Measurements from ENCODE around the gene LCE1A.

LCE1A gene, protein sequence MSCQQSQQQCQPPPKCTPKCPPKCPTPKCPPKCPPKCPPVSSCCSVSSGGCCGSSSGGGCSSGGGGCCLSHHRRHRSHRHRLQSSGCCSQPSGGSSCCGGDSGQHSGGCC

DNA sequence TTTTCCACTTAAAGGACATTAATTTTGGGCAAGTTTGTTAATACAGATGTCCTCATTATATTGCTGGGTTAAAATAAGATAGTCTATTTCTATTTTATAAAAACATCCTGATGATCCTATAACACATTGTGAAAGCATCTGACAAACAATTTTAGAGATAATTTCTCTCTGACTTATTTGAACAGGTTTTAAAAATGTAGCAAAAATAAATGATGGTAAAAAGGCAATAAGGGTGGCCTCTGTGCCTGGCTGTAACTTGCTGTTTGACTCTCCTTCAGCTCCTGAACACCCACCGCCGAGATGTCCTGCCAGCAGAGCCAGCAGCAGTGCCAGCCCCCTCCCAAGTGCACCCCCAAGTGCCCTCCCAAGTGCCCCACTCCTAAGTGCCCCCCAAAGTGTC is at the start of gene LCE1A:
Gene LCE1A, plus strand, starts transcription at position 301 of the 400 bp plus-strand sequence. Its CDS starts 0 bp downstream, at position 301.
- DNase-seq (ENCODE audit: low read depth in 3 of 3, low spot score in 1 of 3): no peak

DNA sequence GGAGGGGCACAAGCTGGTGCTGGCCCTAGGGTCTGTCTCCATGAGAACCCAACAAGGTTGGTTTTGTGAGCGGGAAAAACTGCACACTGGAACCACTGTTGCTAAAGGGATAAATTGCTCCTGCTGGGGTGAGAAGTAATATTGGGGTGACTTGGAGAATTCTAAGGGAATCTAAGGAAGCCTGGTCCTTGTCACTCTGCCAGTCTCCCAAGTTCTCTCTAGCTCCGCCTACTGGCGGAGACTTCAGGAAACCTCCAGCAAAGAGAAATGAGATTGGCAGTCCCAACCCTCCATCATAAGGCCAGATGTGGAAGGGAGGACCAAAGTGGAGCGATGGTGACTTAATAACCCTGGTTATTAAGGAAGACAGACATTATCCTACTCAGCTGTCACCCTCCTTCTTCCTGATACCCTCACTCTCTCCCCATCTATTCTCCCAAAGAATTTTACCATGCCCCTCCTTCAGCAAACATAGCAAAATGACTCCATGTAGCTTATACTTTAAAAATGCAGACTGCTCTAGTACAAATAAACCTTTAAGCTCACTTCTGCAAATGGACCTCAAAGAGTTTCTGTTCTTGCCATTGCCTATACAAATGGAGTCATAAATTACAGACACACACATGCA is 49.6 kb upstream of the LCE1A start:
- no peak for DNase-seq (ENCODE audit: low read depth in 3 of 3, low spot score in 1 of 3)

DNA sequence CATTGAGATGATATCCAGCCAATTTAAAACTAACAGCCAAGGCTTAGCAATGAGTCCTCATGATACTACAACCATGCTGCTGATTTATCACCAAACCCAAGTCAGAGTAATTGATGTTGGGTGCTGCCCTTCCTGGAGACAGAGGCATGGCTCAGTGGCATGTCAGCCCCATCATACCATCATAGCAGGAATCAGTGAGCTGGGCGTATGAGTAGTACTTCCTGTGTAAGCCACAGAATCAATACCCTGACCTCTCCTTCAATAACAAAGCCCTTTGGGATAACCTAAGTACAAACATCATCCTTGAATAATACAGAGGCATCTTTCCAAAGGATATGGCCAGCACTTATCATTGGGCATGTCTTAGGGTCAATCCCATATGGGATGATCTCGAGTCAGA is 44.2 kb upstream of the LCE1A start:
- no peak for DNase-seq (ENCODE audit: low read depth in 3 of 3, low spot score in 1 of 3)

DNA sequence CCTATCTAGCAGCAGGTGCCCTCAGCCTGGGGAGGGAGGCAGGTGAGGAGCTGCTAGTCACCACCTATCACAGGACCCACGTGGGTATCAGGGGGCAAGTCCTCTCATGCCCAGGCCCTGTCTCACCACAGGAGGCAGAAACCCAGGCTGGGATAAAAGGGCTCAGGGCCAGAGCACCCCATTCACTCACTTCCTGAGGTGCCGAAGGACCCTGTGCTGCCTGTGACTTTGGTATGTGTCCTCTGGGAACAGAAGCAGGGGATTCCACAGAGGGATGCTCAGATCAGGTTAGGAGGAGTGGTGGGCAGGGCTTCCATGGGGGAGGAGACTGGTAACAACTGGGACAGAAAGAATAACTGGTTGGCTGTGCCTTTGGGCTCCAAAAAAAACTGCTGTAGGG is 41.2 kb upstream of the LCE1A start, which contains the start of gene LCE1E:
Gene LCE1E, plus strand, starts transcription at position 181 of the 400 bp plus-strand sequence. CDS start 1,043 bp downstream, outside the sequence.
- DNase-seq (ENCODE audit: low read depth in 3 of 3, low spot score in 1 of 3): no peak

DNA sequence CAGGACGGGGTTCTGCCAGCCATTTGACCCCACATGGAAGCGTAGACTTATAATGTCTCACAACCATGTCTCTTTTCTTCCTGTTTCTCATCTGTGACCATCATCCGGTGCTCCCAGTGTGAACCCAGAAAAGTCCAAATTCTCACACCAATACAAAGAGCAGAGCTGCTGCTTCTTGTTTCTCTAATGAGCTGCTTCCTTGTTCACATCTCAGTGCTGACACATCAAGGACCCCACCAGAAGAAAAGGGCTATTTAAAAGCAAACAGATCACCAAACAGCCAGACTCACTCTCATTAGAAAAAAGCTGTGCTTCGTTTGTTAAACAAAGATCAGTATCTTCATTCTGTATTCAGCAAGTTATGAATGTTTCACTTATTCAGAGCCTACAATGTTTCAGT is 31.6 kb upstream of the LCE1A start:
- DNase-seq (ENCODE audit: low read depth in 3 of 3, low spot score in 1 of 3): no peak

DNA sequence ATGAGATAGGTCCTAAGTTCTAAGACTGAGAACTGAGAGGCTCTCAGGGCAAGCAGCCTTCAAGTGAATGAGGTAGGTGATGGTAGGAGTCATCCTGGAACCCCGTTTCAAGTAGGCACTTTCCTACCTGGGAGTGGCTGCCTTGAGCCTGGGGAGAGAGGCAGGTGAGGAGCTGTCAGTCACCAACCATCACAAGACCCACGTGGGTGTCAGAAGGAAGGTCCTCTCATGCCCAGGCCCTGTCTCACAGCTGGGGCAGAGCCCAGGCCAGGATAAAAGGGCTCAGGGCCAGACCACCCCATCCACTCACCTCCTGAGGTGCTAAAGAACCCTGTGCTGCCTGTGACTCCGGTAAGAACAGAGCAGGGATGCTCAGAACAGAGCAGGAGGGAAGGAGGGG is 30.9 kb upstream of the LCE1A start, which contains the start of gene LCE1D:
Gene LCE1D, plus strand, starts transcription at position 301 of the 400 bp plus-strand sequence. CDS start 1,074 bp downstream, outside the sequence.
- no peak for DNase-seq (ENCODE audit: low read depth in 3 of 3, low spot score in 1 of 3)

DNA sequence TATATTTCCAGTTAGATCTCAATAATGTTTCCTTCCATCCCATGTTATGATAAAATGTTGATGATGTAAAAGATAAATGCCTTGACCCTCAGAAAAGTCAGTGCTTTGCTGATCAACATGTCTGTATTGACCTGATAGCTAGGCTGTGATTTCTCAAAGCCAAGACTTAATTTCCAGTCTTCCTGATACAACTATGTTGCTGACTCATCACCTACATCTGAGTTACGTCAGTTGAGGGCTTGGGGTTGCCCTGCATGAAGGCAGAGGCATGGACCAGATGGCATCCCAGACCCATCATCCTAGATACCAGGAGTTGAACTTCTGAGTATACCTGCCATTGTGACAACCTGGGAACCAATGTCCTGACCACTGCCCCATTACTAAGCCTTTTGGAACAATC is 25.9 kb upstream of the LCE1A start:
- DNase-seq (ENCODE audit: low read depth in 3 of 3, low spot score in 1 of 3): no peak

DNA sequence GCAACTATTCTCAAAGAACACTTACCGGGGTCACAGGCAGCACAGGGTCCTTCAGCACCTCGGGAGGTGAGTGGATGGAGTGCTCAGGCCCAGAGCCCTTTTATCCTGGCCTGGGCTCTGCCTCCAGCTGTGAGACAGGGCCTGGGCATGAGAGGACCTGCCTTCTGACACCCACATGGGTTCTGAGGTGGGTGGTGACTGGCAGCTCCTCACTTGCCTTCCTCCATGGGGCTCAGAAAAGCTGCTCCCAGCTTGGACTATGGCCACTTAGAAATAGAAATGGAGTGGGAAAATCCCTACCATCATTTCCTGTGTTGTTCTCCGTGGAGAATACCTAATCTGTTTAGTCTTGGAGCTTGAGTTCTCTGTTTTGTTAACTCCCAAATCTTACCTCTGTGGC is 20.7 kb upstream of the LCE1A start, which contains the start of gene LCE1C:
Gene LCE1C, minus strand, starts transcription at position 76 of the 400 bp plus-strand sequence. CDS start 1,173 bp downstream, outside the sequence.
- DNase-seq (ENCODE audit: low read depth in 3 of 3, low spot score in 1 of 3): no peak

DNA sequence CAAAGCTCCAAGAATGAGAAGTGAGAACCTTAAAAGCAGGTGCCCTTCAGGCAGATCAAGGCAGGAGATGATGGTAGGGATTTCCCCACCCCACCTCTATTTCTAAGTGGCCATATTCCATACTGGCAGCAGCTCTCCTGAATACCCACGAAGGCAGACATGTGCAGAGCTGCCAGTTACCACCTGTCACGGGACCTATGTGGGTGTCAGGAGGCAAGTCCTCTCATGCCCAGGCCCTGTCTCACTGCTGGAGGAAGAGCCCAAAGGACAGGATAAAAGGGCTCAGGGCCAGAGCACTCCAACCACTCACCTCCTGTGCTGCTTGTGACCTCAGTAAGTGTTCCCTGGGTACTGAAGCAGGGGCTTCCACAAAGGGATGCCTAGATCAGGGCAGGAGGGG is 16.2 kb upstream of the LCE1A start:
- no peak for DNase-seq (ENCODE audit: low read depth in 3 of 3, low spot score in 1 of 3)

DNA sequence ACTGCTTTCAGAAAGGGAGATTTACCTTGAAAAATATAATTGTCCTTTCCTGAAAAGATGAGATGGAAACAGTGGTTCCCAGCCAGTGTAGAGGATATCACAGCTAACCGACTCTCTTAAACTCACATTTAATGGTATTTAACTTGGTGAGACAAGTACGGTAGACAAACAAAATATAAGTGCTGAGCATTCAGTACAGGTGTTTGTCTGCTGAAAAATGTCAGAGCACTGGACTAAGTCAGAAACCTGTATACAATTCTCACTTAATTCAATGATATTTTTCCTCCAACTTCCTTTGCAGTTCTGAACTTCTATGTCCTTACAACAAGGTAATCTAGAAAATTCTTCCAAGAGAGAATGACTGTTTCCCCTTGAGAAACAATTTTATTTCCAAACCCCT is 15.6 kb upstream of the LCE1A start, which contains the start of gene LCE1B:
Gene LCE1B, plus strand, starts transcription at position 301 of the 400 bp plus-strand sequence. CDS start 476 bp downstream, outside the sequence.
- DNase-seq (ENCODE audit: low read depth in 3 of 3, low spot score in 1 of 3): no peak

DNA sequence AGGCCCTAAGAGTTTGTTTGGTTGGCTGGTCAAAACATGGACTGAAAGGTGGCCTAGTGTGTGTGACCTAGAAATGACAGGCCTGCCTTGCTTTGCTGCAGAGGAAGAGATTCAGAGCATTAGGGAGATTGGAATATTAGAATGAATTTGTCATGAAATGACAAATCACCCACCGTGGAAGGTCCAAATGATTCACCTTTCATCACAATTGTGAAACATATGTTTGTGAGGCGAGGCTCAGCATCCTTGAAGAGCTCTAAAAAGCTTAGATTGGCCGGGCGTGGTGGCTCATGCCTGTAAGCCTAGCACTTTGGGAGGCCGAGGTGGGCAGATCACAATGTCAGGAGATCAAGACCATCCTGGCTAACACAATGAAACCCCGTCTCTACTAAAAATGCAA is 10.0 kb upstream of the LCE1A start:
- no peak for DNase-seq (ENCODE audit: low read depth in 3 of 3, low spot score in 1 of 3)

DNA sequence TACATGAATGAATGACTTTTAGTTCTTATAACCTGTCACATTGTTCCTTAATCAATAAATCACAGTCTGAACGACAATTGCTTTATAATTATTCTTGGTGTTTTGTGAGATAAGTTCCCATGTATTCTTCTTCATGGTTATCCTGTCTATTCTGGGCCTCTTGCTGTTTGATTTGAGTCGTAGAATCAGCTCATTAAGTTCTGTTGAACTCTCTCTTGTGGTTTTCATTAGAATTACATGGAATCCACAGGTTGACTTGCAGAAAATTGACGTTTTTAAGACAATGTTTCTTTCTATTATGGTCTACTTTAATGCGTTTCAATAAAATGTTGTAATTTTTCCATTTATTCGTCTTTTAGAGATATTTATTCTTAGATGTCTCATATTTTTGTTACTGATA is 4.0 kb upstream of the LCE1A start:
- DNase-seq (ENCODE audit: low read depth in 3 of 3, low spot score in 1 of 3): no peak

DNA sequence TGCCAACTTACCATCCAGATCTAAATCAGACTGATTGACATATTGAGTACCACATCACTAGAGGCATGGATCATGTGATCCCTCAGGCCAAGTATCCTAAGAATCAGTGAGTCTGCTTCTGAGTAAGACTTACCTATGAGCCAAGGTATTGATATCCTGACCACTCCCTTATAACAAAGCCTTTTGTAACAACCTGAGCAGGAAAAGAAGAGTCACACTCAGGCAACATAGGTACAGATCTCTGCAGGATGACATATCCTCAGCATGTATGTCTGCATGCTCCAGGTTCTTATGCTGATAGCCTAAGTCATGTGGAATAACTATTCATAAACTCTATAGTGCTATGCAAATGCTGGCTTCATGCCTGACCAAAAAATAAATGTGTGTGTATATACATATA is 2.3 kb upstream of the LCE1A start:
- no peak for DNase-seq (ENCODE audit: low read depth in 3 of 3, low spot score in 1 of 3)

DNA sequence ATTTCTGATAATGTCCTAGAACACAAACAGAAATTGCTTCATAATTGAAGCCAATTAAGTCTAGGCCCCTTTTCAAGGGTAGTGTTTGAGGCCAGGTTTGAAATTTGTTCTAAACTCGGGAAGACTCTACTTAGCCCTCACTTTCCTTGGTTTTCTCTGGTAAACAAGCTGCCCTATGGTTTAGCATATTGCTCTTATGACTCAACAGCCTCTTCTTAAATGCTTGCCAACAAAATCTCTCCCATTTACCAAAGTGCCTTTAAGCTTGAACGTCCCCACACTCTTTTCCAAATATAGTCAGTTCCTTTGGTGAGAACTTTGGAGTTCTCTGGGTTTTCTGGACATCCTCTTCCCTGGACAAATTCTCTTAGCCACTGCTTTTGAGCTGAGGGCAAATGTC is 9.6 kb downstream of the LCE1A start:
- no peak for DNase-seq (ENCODE audit: low read depth in 3 of 3, low spot score in 1 of 3)

DNA sequence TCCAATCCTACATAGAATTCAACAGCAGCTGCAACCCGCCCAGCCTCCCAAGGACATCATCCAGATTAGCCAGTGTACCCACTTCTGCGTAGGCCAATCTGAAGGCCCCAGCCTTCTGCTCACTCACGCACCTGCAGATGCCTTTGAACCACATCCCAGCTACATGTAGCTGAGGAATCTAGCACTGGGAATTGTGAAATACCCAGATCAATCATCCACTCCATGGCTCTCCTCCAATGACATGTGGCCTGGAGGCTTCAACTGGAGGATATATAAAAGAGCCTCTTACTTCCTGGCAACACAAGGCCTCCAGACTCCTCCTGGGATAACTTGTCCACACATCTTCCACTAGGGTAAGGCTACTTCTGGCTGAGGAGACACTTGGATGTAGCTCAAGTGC is 15.3 kb downstream of the LCE1A start, which contains the start of gene LCE6A:
Gene LCE6A, plus strand, starts transcription at position 301 of the 400 bp plus-strand sequence. CDS start 665 bp downstream, outside the sequence.
- DNase-seq (ENCODE audit: low read depth in 3 of 3, low spot score in 1 of 3): no peak

DNA sequence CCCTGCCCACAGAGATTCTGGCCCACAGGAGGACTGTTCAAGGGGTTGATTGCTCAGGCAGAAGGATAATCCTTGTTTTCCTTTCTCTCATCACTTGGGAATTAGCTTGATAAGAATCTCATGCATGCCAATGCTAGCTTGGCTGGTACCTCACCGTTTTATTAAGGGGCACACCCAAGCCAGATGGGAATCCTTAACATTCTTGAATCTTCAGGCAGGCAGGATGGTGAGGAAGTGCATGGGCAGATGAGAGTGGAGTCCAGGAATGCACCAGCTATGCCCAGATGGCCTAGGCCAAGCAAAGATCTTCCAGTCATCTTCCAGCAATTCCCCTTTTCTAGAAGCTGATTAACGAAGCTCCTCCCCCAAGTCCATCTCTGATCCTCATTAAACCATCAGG is 28.4 kb downstream of the LCE1A start:
- DNase-seq (ENCODE audit: low read depth in 3 of 3, low spot score in 1 of 3): no peak

DNA sequence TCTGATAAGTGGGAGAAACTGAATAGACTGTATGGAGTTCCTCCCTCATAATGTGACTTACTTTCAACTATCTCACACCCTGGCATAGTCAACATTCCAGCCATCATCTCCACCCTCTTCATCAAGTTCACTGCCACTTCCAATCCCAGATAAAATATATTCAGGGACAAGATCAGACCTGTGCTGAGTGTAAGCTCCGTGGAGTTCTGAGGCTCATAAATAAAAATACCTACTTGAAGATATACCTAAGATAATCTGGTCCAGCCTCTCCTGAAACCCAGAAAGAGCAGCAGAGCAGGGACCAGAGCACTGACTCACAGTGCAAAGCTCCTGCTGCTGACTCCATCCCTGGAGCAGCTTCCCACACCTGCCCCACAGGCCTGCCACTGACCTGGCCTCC is 30.8 kb downstream of the LCE1A start:
- no peak for DNase-seq (ENCODE audit: low read depth in 3 of 3, low spot score in 1 of 3)

DNA sequence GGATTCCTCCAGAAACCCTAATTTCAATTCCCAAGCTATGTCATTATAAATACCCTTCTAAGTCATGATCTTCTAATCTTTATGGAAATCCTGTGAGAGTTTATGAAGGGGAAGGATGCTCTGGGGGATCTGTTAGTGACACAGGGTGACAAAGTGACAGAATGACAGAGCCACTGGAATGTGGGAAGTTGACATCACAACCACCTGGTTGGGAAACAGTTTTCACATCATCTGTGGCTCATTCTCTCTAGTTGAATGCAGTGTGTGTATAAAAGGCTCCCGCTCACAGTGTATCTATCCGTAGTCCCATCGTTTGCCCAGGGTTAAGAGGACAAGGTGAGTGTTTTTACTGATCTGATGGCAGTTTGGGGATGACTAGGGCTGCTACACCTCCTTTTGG is 32.4 kb downstream of the LCE1A start, which contains the start of gene LCE7A:
Gene LCE7A, plus strand, starts transcription at position 301 of the 400 bp plus-strand sequence. CDS start 702 bp downstream, outside the sequence.
- DNase-seq (ENCODE audit: low read depth in 3 of 3, low spot score in 1 of 3): no peak

DNA sequence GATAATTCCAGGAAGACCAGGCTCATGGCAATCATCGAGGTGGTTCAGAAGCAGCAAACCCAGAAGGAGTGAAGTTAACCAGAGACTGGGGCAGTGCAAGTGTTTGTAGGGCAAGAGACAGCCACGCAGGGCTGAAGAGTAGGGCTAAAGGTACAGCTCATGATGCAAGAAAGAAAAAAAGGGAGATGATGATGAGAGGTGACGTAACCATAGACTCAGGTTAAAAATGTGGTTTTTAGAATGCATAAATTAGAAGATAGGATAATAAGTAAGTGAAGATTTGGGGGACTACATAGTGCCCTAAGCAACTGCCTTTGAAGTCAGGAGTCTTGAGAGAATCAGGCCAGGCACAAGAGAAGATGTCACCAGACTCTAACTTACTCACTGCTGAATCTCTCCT is 32.9 kb downstream of the LCE1A start:
- no peak for DNase-seq (ENCODE audit: low read depth in 3 of 3, low spot score in 1 of 3)

DNA sequence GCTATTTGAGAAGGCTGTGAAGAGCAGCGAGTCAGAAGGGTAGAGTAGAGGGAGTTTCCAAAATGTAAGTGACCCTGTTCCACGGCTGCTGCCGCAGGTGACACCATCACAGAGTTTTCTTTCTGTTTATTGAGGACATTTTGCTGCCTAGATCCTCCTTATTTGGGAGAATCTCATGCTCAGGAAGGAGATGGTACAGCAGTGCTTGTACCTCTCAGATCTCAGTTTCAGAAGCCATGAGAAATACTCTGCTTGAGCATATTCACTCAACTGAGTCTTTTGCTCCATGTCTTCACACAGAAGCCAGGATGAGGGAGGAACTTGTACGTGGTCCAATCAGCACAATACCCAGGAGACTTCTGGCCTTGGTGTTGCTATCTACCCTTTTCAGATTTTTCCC is 34.1 kb downstream of the LCE1A start:
- DNase-seq (ENCODE audit: low read depth in 3 of 3, low spot score in 1 of 3): no peak

DNA sequence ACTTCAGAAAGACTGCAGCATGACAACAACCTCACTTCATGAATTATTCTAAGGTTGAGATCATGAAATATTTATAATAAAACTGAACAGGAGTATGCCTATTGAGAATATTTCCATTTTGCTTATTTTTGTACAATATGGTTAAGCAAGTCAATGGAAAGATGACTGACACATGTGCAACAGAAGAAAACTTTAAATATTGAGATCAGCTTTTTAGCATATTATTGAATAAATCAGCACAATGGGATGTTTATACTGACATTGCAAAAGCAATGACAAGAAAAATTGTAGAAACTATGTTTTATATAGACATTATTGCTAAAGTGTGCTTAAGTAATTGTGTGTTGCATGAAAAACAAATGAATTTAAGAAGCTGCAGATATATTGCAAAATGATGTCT is 37.2 kb downstream of the LCE1A start:
- no peak for DNase-seq (ENCODE audit: low read depth in 3 of 3, low spot score in 1 of 3)

DNA sequence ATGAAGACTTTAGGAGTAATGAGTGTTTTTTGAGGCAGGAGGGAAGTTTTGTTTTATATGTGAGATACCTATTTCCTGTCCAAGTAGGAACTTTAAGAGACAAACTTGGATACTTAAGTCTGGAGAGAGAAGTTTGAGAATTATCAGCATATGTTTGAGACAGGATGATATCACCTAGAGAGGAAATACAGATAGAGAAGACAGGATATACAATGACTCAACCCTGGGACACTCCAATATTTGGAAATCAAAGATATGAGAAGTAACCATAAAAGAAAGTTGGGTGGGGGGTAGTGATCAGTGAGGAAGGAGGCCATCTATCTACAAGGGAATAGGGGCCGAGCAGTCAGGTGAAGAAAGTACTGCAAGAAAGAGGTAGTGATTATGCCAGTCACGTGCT is 39.0 kb downstream of the LCE1A start:
- no peak for DNase-seq (ENCODE audit: low read depth in 3 of 3, low spot score in 1 of 3)
